HEK293 (cell line): ENCODE measurements around the gene IPO13.

Source experiments
- CTCF ChIP-seq: fragments of 450-650 bp; formaldehyde crosslinking; IDR thresholded peaks from 2 replicates; pipeline ENCODE4 v1.5.1; 2016; ENCODE audit warnings: missing biosample characterization, missing genetic modification characterization
- HOXC10 ChIP-seq: sonication (generic); formaldehyde crosslinking; IDR thresholded peaks from 2 replicates; pipeline ENCODE4 v1.8.1; 2023; ENCODE audit warnings: mild to moderate bottlenecking, missing genetic modification reagents
- ZBTB21 ChIP-seq: fragments of 450-650 bp; formaldehyde crosslinking; IDR thresholded peaks from 2 replicates; pipeline ENCODE4 v1.5.1; 2017; ENCODE audit warnings: missing biosample characterization, missing genetic modification characterization
- ZNF302 ChIP-seq: fragments of 450-650 bp; formaldehyde crosslinking; IDR thresholded peaks from 2 replicates; pipeline ENCODE4 v1.5.1; 2016; ENCODE audit warnings: missing biosample characterization, missing genetic modification characterization, low read depth

GRCh38 chr1:43942411-43942810 is 4.3 kb upstream of the IPO13 start:
- TF ChIP-seq HOXC10 (CRISPR knock-in tag): no peak
- no peak for TF ChIP-seq CTCF (tag by site-specific recombination)
- TF ChIP-seq ZBTB21 (tag by site-specific recombination): no peak
- TF ChIP-seq ZNF302 (tag by site-specific recombination): no peak
